Right lobe of liver (tissue), 4 donors: ENCODE measurements around the gene IGLL1.

Source experiments
- CTCF ChIP-seq, 4 donors: fragments of 200-600 bp in 3 of 4; fragments of 450-650 bp in 1 of 4; IDR thresholded peaks; one replicate each; pipeline versions ENCODE4 v1.5.1 to v1.8.0; 2016 to 2022; ENCODE audit warnings: antibody characterized with exemption in 4 of 4, mild to moderate bottlenecking in 2 of 4
- POLR2A ChIP-seq: fragments of 450-650 bp; IDR thresholded peaks from one replicate; pipeline ENCODE4 v1.6.1; 2017; ENCODE audit warnings: antibody characterized with exemption, mild to moderate bottlenecking
- donor health status: DM: no; HTN: no; CAD: no.
- donor health status: DM: no; HTN: no; CAD: no.
- donor health status: DM: no; HTN: yes; CAD: no.

GRCh38 chr22:23557467-23557866 is 22.6 kb downstream of the IGLL1 start:
- TF ChIP-seq POLR2A (no peak), CTCF (IDR thresholded peaks at IDR 0.05) (no peak)
